Measurements from ENCODE around the gene NFE2. TPM values are rescaled to one million over a fixed set of nuclear protein-coding genes. Genes with fewer than 3 reads are reported as not detected.
"Not testable (repeated sequence)": the region's sequence is repeated elsewhere in the genome, so short reads cannot be mapped to it uniquely, and the experiment has no call there.

The NFE2 gene
- total RNA-seq, result not detected in 2 replicates

DNA sequence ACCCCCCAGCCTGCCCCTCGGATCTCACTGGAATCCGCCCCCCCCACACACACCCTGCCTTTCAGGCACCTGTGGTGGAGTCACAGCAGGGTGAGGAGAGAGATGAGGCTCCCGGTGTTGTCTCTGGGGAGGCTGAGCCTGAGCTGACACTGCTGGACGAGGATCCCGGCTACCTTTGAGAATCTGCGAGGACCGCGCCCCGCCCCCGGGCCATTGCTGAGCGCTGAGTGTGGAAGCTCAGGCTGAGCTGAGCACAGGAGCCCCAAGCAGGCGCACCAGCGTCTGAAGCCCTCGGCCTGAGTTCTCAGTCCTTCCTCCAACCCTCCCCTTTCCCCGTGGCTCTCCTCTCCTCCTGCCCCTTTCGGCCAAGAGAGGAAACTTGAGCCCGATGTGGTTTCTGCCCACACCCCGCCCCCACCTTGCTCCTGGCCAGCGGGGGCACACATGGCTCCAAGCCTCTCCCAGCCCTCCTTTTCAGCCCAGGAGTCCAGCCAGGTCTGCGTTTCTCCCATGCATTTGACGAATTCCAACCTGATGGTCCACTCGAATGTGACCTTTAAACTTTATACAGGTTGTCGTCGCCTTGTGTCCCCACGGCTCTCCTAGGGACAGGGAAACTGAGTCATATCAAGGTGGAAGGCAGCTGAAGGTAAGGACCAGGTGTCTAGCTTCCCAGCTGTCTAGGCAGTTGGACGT is at the start of gene NFE2:
Gene NFE2, minus strand, starts transcription at position 284 of the 696 bp plus-strand sequence. CDS start 5,767 bp downstream, outside the sequence.
- DNase-seq, result peak; percentile 33

DNA sequence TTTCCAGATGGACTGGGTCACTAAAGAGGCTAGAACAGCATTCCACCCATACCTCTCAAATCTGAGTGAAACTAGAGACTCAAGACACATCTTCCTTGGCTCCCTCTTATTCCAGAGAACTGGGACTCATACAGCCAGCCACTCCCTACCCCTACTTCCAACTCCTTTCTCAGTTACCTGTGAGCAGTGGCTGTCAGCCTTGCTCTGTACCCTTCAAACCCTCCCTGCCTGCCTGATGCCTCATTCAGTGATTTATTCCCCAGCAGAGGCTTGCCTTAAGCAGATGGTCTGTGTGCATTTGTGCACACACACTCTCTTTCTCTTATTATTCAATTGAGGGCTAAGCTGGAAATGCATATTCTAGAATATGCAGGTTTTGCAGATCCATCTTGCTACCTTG is 48.9 kb upstream of the NFE2 start:
- DNase-seq, result no peak

- no peak for DNase-seq
Observed at GRCh38 chr12:54349036-54349435, 48.2 kb upstream of the NFE2 start.

GRCh38 chr12:54341378-54342300 is 40.8 kb upstream of the NFE2 start:
- no peak for DNase-seq

GRCh38 chr12:54340846-54341245 is 40.0 kb upstream of the NFE2 start:
- DNase-seq, result no peak

- DNase-seq, result no peak
Observed at GRCh38 chr12:54338698-54339296, 38.0 kb upstream of the NFE2 start.

GRCh38 chr12:54337854-54338650 is 37.2 kb upstream of the NFE2 start:
- DNase-seq, result no peak

DNA sequence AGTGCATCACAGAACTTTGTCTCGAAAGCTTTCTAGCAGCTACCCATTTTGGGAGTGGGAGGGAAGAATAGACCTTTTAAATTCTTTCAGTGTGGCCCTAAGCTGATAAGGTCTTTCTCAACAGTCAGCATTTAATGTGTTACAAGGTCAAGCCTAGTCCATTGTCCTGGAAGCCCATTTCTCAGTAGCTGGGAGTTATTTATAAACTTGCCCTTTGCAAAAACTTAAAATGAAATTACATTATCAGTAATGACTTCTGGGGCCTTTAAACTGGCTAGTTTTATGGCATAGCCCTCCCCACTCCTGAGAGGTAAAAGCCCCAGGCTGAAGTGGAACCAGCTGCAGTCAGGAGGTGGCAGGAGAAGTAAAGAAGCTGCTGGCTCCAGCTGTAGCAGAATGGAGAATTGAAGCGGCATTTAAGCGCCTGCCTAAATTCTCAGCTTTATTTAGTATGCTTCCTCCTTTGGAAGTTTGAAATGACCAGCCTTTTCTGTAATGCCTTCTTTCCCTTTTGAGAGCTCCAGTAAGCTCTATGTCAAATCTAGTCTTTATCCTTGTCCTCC is 36.5 kb upstream of the NFE2 start:
- DNase-seq, result no peak

DNA sequence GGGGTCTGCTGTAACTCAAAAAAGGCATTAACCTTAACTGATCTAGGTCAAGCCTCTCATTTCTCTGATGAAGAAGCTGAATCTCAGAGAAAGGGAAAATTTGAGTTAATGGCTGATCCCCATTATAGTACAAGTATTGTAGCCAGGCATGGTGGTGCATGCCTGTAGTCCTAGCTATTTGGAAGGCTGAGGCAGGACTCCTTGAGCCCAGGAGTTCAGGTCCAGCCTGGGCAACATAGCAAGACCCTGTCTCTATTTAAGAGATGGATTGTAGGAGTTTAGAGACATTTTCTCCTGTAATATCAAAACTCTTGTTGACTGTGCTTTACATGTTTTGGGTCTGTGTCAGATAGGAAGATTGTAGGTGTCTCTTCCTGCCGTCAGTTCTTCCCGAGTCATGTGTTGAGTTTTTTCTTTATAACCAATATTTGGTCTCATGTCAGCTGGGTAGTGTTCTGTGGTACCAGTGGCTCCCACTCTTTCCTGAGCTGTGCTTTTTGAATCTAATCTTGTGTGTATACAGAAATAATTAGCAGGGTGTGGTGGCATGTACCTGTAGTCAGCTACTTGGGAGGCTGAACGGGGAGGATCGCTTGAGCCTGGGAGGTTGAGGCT is 32.7 kb upstream of the NFE2 start:
- no peak for DNase-seq

DNA sequence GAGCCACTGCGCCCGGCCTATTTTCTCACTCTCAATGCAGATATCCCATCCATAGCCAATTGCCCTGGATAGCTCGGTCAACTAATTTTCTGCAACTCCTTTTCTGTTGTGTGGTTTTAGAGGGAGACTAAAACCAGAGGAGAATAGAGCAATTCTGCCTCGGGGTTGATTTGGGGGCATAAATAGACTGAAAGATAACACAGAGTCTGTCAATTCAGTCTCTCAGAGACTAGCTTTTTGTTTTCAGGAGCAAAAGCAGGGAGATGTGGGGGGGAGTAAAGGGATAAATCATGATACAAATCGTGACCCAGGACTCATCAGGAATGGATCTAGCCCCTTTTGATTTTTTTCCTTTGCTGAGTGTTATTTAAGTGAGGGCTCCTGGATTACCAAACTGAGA is 30.6 kb upstream of the NFE2 start:
- DNase-seq, result no peak

GRCh38 chr12:54330442-54330841 is 29.6 kb upstream of the NFE2 start:
- DNase-seq, result no peak

DNA sequence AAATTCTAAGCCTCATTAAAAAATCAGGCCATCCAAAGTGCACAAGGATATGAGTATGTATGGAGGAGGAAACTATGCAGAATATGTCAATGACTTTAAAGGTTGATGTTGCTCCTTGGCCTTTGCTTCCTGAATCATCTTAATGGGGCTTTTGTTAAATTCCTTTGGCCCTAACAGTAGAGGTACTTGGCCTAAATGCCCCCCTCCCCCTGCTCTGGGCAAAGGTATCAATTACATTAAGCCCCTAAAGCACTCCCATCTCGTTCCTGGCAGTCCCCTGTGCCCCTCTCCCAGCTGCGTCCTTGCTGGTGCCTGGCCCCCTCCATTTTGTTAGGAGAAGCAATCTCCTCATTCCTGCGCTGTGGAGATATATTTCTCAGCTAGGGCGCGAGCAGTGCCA is 28.9 kb upstream of the NFE2 start:
- peak; percentile 39 for DNase-seq

- DNase-seq, result no peak
Observed at GRCh38 chr12:54328595-54329337, 28.0 kb upstream of the NFE2 start.

DNA sequence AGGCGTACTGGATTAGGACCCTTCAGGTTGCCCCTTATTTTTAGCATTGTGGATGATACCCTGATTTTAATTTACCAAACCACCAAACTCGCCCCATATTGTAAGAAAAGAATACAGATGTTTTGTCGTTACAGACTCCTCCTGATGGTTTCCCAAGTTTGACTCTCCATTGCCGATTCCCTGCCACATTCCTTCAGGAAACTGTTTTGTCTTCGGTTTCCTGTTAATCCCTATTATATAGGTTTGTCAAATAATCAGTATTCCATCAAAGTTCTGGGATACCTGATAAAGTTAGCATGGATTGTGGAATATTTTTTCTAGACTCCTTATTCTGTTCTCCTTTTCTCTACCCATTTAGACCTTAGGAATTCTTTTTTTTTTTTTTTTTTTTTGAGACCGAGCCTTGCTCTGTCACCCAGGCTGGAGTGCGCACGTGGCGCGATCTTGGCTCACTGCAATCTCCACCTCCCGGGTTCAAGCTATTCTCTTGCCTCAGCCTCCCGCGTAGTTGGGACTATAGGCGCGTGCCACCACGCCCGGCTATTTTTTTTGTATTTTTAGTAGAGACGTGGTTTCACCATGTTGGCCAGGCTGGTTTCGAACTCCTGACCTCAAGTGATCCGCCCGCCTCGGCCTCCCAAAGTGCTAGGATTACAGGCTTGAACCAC is 24.8 kb upstream of the NFE2 start:
- DNase-seq, result not testable (repeated sequence)

- DNase-seq, result peak; percentile 99
Observed at GRCh38 chr12:54324617-54325441, 24.0 kb upstream of the NFE2 start, which contains the start of gene COPZ1. Gene COPZ1, plus strand, starts transcription at chr12:54325131. Its CDS starts 33 bp downstream, at chr12:54325164.

- DNase-seq, result no peak
Observed at GRCh38 chr12:54321363-54321762, 20.5 kb upstream of the NFE2 start.

- DNase-seq, result not testable (repeated sequence)
Observed at GRCh38 chr12:54312309-54312708, 11.5 kb upstream of the NFE2 start.

DNA sequence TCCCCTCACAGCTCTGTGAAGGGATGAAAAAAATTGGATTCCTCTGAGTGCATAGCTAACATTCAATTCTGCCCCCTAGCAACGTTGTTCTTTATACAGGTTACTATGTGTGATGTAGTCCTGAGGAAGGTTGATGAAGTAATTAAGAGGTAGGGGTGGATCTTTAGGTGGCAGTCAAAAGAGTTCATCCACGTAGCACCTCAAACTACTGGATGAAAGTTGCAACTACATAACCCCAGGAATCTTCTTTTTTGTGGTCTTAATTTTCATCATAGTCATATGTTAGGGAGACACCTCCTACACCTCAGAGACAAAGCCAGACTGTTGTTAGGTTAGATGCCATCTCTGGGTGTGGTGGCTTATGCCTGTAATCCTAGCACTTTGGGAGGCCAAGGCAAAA is 10.2 kb upstream of the NFE2 start:
- DNase-seq, result no peak

All from dermis blood vessel endothelial cell (primary cell).